Measurements from ENCODE around the gene ADRA2B.
"Not testable (repeated sequence)": the region's sequence is repeated elsewhere in the genome, so short reads cannot be mapped to it uniquely, and the experiment has no call there.

- TF ChIP-seq POLR2A (IDR thresholded peaks at IDR 0.05; ENCODE audit: low read depth); CTCF (IDR thresholded peaks at IDR 0.05); POLR2AphosphoS5 (IDR thresholded peaks at IDR 0.05); EP300 (IDR thresholded peaks at IDR 0.05): not testable (repeated sequence)
Observed at GRCh38 chr2:96141624-96141967, 25.2 kb upstream of the ADRA2B start.

Data from esophagus muscularis mucosa (tissue), 4 donors.